ENCODE measurements around the gene ITPRIP. TPM values are rescaled to one million over a fixed set of nuclear protein-coding genes. Genes with fewer than 3 reads are reported as not detected.

The ITPRIP gene
- total and polyA plus RNA-seq, 2 donors (not counting 1 experiment from before 2014, with no cell fraction given): 6.8 to 18.8 TPM

DNA sequence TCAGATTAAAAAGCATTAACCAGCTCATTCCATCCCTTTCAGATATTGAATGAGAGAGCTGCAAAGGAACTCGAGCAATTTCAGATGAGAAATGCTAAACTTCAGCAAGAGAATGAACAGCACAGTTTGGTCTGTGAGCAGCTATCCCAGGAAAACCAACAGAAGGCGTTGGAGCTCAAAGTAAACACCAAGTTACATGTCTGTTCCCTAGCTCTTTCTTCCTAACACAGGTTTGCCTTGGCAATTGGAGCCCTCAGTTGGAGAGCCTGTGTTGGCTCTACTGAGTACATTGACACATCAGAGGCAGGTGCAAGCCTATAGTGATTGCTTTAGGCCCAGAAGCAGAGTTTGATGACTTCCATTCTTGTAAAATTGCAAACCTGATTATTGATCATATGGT is 30.1 kb upstream of the ITPRIP start:
- Histone ChIP-seq H2AFZ (ENCODE audit: low read length) (no peak overlapping the region), H3K4me1 (ENCODE audit: control insufficient read depth, extremely low read depth, insufficient read depth, low read length) (no peaks in the 10 kb centered on the region), H3K4me3 (replicated peaks in 1 of 4; ENCODE audit: control extremely low read depth in 1 of 4, insufficient read depth in 1 of 4, low read depth in 3 of 4, low read length in 4 of 4) (no peak overlapping the region), H3K36me3 (ENCODE audit: control insufficient read depth, insufficient read depth, low read length) (no peaks in the 10 kb centered on the region), H3K9me3 (ENCODE audit: control insufficient read depth, insufficient read depth, low read depth, low read length) (no peaks in the 10 kb centered on the region), H3K27me3 (ENCODE audit: control insufficient read depth, insufficient read depth, low read length) (no peaks in the 10 kb centered on the region), H3K4me2 (ENCODE audit: extremely low read depth, insufficient read depth, low read length) (no peak overlapping the region), H3K9ac (ENCODE audit: insufficient read depth, low read length) (no peak overlapping the region), H3K27ac (ENCODE audit: insufficient read depth, low read length) (no peak overlapping the region), H3K79me2 (ENCODE audit: control insufficient read depth, insufficient read depth, low read length) (no peaks in the 10 kb centered on the region), H4K20me1 (ENCODE audit: control insufficient read depth, extremely low read depth, insufficient read depth, low read length) (no peaks in the 10 kb centered on the region)
- TF ChIP-seq EZH2 (IDR thresholded peaks at IDR 0.05; ENCODE audit: low read length, missing control alignments): no peak
- TF ChIP-seq, protein P1, sequence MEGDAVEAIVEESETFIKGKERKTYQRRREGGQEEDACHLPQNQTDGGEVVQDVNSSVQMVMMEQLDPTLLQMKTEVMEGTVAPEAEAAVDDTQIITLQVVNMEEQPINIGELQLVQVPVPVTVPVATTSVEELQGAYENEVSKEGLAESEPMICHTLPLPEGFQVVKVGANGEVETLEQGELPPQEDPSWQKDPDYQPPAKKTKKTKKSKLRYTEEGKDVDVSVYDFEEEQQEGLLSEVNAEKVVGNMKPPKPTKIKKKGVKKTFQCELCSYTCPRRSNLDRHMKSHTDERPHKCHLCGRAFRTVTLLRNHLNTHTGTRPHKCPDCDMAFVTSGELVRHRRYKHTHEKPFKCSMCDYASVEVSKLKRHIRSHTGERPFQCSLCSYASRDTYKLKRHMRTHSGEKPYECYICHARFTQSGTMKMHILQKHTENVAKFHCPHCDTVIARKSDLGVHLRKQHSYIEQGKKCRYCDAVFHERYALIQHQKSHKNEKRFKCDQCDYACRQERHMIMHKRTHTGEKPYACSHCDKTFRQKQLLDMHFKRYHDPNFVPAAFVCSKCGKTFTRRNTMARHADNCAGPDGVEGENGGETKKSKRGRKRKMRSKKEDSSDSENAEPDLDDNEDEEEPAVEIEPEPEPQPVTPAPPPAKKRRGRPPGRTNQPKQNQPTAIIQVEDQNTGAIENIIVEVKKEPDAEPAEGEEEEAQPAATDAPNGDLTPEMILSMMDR (conservative IDR thresholded peaks at IDR 0.05 in 1 of 2, IDR thresholded peaks at IDR 0.05 in 1 of 2; ENCODE audit: low read depth in 1 of 2, low read length in 2 of 2): no peak
- DNase-seq (ENCODE audit: low read depth in 2 of 2): no peak

DNA sequence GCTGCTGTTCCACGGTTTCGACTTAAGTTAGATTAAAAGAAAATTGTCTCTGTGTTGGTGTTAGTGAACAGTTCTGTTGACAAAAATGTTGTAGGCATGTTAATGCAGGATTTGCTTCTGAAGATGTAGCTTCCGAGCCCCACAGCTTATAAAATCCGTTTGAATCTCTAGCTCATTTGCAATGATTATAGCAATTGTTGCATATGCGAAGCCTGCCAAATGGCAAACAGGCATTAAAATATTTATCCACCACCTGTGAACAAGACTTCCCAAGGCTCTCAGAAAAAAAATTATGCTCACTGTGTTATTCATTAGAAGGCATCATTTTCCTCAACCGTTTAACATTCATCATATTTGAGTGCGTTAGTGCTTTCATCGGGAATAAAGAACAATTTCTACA is 29.6 kb upstream of the ITPRIP start:
- no peaks in the 10 kb centered on the region for H3K9me3 ChIP-seq (ENCODE audit: control insufficient read depth, insufficient read depth, low read depth, low read length)
- no peak overlapping the region for H3K4me2 ChIP-seq (ENCODE audit: extremely low read depth, insufficient read depth, low read length)
- H4K20me1 ChIP-seq (ENCODE audit: control insufficient read depth, extremely low read depth, insufficient read depth, low read length): no peaks in the 10 kb centered on the region
- no peaks in the 10 kb centered on the region for H3K4me1 ChIP-seq (ENCODE audit: control insufficient read depth, extremely low read depth, insufficient read depth, low read length)
- H3K27ac ChIP-seq (ENCODE audit: insufficient read depth, low read length): no peak overlapping the region
- no peaks in the 10 kb centered on the region for H3K36me3 ChIP-seq (ENCODE audit: control insufficient read depth, insufficient read depth, low read length)
- DNase-seq (ENCODE audit: low read depth in 2 of 2): no peak
- H3K4me3 ChIP-seq (replicated peaks in 1 of 4; ENCODE audit: control extremely low read depth in 1 of 4, insufficient read depth in 1 of 4, low read depth in 3 of 4, low read length in 4 of 4): no peak overlapping the region
- no peak overlapping the region for H3K9ac ChIP-seq (ENCODE audit: insufficient read depth, low read length)
- TF ChIP-seq, protein P1 (conservative IDR thresholded peaks at IDR 0.05 in 1 of 2, IDR thresholded peaks at IDR 0.05 in 1 of 2; ENCODE audit: low read depth in 1 of 2, low read length in 2 of 2): no peak
- no peak for TF ChIP-seq EZH2 (IDR thresholded peaks at IDR 0.05; ENCODE audit: low read length, missing control alignments)
- H2AFZ ChIP-seq (ENCODE audit: low read length): no peak overlapping the region
- H3K27me3 ChIP-seq (ENCODE audit: control insufficient read depth, insufficient read depth, low read length): no peaks in the 10 kb centered on the region
- H3K79me2 ChIP-seq (ENCODE audit: control insufficient read depth, insufficient read depth, low read length): no peaks in the 10 kb centered on the region

DNA sequence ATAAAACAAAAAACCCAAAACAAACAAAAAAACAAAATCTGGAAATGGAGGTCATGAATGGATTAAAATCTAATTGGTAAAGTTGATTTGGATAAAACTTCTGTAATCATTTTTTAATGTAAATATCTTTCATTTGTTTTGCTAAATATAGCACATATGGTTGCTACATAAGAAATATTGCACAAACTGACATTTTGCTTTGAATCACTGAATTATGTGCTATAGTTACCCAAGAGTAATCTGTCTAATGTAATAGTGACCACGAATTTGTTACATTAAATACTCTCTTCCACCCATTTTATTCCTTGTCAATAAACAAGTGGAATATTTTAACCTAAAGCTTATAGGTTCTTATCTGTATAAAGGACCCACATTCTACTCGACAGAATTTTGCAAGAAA is 21.5 kb upstream of the ITPRIP start:
- DNase-seq (ENCODE audit: low read depth in 2 of 2): no peak
- H3K27me3 ChIP-seq (ENCODE audit: control insufficient read depth, insufficient read depth, low read length): no peaks in the 10 kb centered on the region
- no peaks in the 10 kb centered on the region for H4K20me1 ChIP-seq (ENCODE audit: control insufficient read depth, extremely low read depth, insufficient read depth, low read length)
- no peaks in the 10 kb centered on the region for H3K4me1 ChIP-seq (ENCODE audit: control insufficient read depth, extremely low read depth, insufficient read depth, low read length)
- no peak for TF ChIP-seq EZH2 (IDR thresholded peaks at IDR 0.05; ENCODE audit: low read length, missing control alignments)
- TF ChIP-seq, protein P1 (conservative IDR thresholded peaks at IDR 0.05 in 1 of 2, IDR thresholded peaks at IDR 0.05 in 1 of 2; ENCODE audit: low read depth in 1 of 2, low read length in 2 of 2): no peak
- H3K9ac ChIP-seq (ENCODE audit: insufficient read depth, low read length): no peak overlapping the region
- no peak overlapping the region for H3K4me2 ChIP-seq (ENCODE audit: extremely low read depth, insufficient read depth, low read length)
- H3K79me2 ChIP-seq (ENCODE audit: control insufficient read depth, insufficient read depth, low read length): no peaks in the 10 kb centered on the region
- H3K4me3 ChIP-seq (replicated peaks in 1 of 4; ENCODE audit: control extremely low read depth in 1 of 4, insufficient read depth in 1 of 4, low read depth in 3 of 4, low read length in 4 of 4): no peak overlapping the region
- no peak overlapping the region for H3K27ac ChIP-seq (ENCODE audit: insufficient read depth, low read length)
- H3K36me3 ChIP-seq (ENCODE audit: control insufficient read depth, insufficient read depth, low read length): no peaks in the 10 kb centered on the region
- H3K9me3 ChIP-seq (ENCODE audit: control insufficient read depth, insufficient read depth, low read depth, low read length): no peaks in the 10 kb centered on the region
- H2AFZ ChIP-seq (ENCODE audit: low read length): no peak overlapping the region

Measured in fibroblast of lung (primary cell).